Motor neuron (in vitro differentiated cells): ENCODE data around the gene GIMAP1. TPM values are rescaled to one million over a fixed set of nuclear protein-coding genes. Genes with fewer than 3 reads are reported as not detected.

Source experiments
- ATAC-seq, 8 experiments: fragments of 200-7000 bp; cut with Tn5 transposase; replicated peaks in 6 of 8; 2 replicates each; pipeline ENCODE4 v1.8.0; 2021; ENCODE audit warnings: mild to moderate bottlenecking in 8 of 8, moderate library complexity in 8 of 8
- H3K27ac ChIP-seq, 2 donors: fragments of 250-450 bp; sonication (Bioruptor Pico); 2 replicates each; pipeline ENCODE4 v1.9.0; 2021; ENCODE audit warnings: antibody characterized with exemption in 2 of 2, mild to moderate bottlenecking in 2 of 2, moderate library complexity in 1 of 2
- H3K4me1 ChIP-seq, 2 donors: fragments of 250-450 bp; sonication (Bioruptor Pico); replicated peaks in 1 of 2; 2 replicates each; pipeline ENCODE4 v1.6.1; 2021; ENCODE audit warnings: antibody characterized with exemption in 2 of 2, mild to moderate bottlenecking in 2 of 2, moderate library complexity in 1 of 2
- H3K4me3 ChIP-seq, 5 donors: fragments of 250-450 bp; sonication (Bioruptor Pico); 2 replicates each; pipeline ENCODE4 v1.9.0; 2021; ENCODE audit warnings: antibody characterized with exemption in 5 of 5, mild to moderate bottlenecking in 5 of 5, moderate library complexity in 4 of 5
- WGBS, 10 experiments: fragments of 450-650 bp; shearing (Covaris generic); methylation state at CpG; one replicate each; pipeline ENCODE4 v1.0.0; 2022; 5-methylcytosine and 5-hydroxymethylcytosine counted together
- in situ Hi-C, 9 experiments: fragments of 400-800 bp; cut with MboI; loops; one replicate each; pipeline ENCODE4 v1.15.0; 2021; ENCODE audit warnings: low sequenced_read_pairs in 9 of 9, low pct_unique_long_range_greater_than_20kb in 2 of 9; ENCODE audit not compliant: unreplicated experiment in 9 of 9
- total RNA-seq, 8 experiments: library from RNA; unstranded; fragments of 300-600 nt; gene quantifications; 2 replicates each; pipeline versions ENCODE4 v1.2.3 to v1.2.4, GENCODE V29; 2022

The GIMAP1 gene
- total RNA-seq, 8 experiments from 2014 or later, result 0.04 to 0.59 (median 0.40) TPM; not detected in 4

GRCh38 chr7:150744041-150744656, 27.7 kb downstream of the GIMAP1 start:
- 0 to 85% (median 74%) methylated on average over 2 to 6 of the region's 8 CpGs; no CpG with 5 or more reads in 4 of the 10 experiments for WGBS, 10 experiments
- no peak overlapping the region for H3K4me3 ChIP-seq
- H3K4me1 ChIP-seq, result no peaks in the 10 kb centered on the region
- no peak for ATAC-seq
- H3K27ac ChIP-seq, result no peak overlapping the region
- in situ Hi-C loops, result no loop called here

GRCh38 chr7:150745086-150745485, 28.7 kb downstream of the GIMAP1 start:
- in situ Hi-C loops, result no loop called here
- 7 to 100% (median 75%) methylated on average over 1 to 3 of the region's 5 CpGs; no CpG with 5 or more reads in 5 of the 10 experiments for WGBS, 10 experiments
- Histone ChIP-seq H3K4me1 (no peaks in the 10 kb centered on the region), H3K27ac (no peak overlapping the region), H3K4me3 (no peak overlapping the region)
- no peak for ATAC-seq

- WGBS, 10 experiments, result 0 to 100% (median 33%) methylated on average over 1 to 3 of the region's 3 CpGs; no CpG with 5 or more reads in 5 of the 10 experiments
Measured at GRCh38 chr7:150745876-150746275, 29.5 kb downstream of the GIMAP1 start.

GRCh38 chr7:150746921-150747320, 30.5 kb downstream of the GIMAP1 start:
- no peak for ATAC-seq
- H3K27ac ChIP-seq, result no peak overlapping the region
- no peaks in the 10 kb centered on the region for H3K4me1 ChIP-seq
- in situ Hi-C loops, result no loop called here
- 0 to 79% (median 54%) methylated on average over 1 to 6 of the region's 6 CpGs; no CpG with 5 or more reads in 2 of the 10 experiments for WGBS, 10 experiments
- H3K4me3 ChIP-seq, result no peak overlapping the region

More at GRCh38 chr7:150745876-150746275, 29.5 kb downstream of the GIMAP1 start:
- Histone ChIP-seq H3K4me3 (no peak overlapping the region), H3K4me1 (no peaks in the 10 kb centered on the region), H3K27ac (no peak overlapping the region)
- ATAC-seq, result no peak
- in situ Hi-C loops, result no loop called here

- H3K4me3 ChIP-seq, result no peak overlapping the region
- in situ Hi-C loops, result no loop called here
- no peak for ATAC-seq
- no peak overlapping the region for H3K27ac ChIP-seq
- no peaks in the 10 kb centered on the region for H3K4me1 ChIP-seq
- 0 to 100% (median 60%) methylated on average over 1 to 3 of the region's 4 CpGs; no CpG with 5 or more reads in 2 of the 10 experiments for WGBS, 10 experiments
Measured at GRCh38 chr7:150748376-150748775, 32.0 kb downstream of the GIMAP1 start.

- 0 to 100% (median 60%) methylated on average over 1 to 2 of the region's 2 CpGs; no CpG with 5 or more reads in 1 of the 10 experiments for WGBS, 10 experiments
- H3K4me3 ChIP-seq, result no peak overlapping the region
- ATAC-seq, result no peak
- H3K27ac ChIP-seq, result no peak overlapping the region
- in situ Hi-C loops, result loop anchor here in 1 of 9 experiments (25.0 kb wide), 1 partner anchor 314 kb away; no protein-coding TSS in a partner anchor
- H3K4me1 ChIP-seq, result no peaks in the 10 kb centered on the region
Measured at GRCh38 chr7:150751702-150752101, 35.3 kb downstream of the GIMAP1 start.

GRCh38 chr7:150753239-150753638, 36.8 kb downstream of the GIMAP1 start:
- WGBS, 10 experiments, result 0 to 100% (median 60%) methylated on average over 1 to 5 of the region's 6 CpGs; no CpG with 5 or more reads in 3 of the 10 experiments
- H3K4me3 ChIP-seq, result no peak overlapping the region
- in situ Hi-C loops, result loop anchor here in 1 of 9 experiments (25.0 kb wide), 1 partner anchor 316 kb away; no protein-coding TSS in a partner anchor
- no peak overlapping the region for H3K27ac ChIP-seq
- H3K4me1 ChIP-seq, result no peaks in the 10 kb centered on the region
- ATAC-seq, result no peak

GRCh38 chr7:150753826-150754603, 37.6 kb downstream of the GIMAP1 start:
- H3K4me3 ChIP-seq, result no peak overlapping the region
- no peak overlapping the region for H3K27ac ChIP-seq
- in situ Hi-C loops, result loop anchor here in 1 of 9 experiments (25.0 kb wide), 1 partner anchor 317 kb away; no protein-coding TSS in a partner anchor
- 0 to 39% (median 20%) methylated on average over 1 to 3 of the region's 3 CpGs for WGBS, 10 experiments
- H3K4me1 ChIP-seq, result no peaks in the 10 kb centered on the region
- ATAC-seq, result peak in 2 of 8 experiments; percentile 48 to 55

- ATAC-seq, result peak in 2 of 8 experiments; percentile 27 to 57
- in situ Hi-C loops, result loop anchor here in 1 of 9 experiments (25.0 kb wide), 1 partner anchor 318 kb away; no protein-coding TSS in a partner anchor
- Histone ChIP-seq H3K27ac (no peak overlapping the region), H3K4me1 (no peaks in the 10 kb centered on the region), H3K4me3 (no peak overlapping the region)
Measured at GRCh38 chr7:150754951-150755350, 38.5 kb downstream of the GIMAP1 start.

- H3K4me3 ChIP-seq, result no peak overlapping the region
- in situ Hi-C loops, result loop anchor here in 1 of 9 experiments (25.0 kb wide), 1 partner anchor 318 kb away; no protein-coding TSS in a partner anchor
- H3K4me1 ChIP-seq, result no peaks in the 10 kb centered on the region
- no peak overlapping the region for H3K27ac ChIP-seq
- peak in 2 of 8 experiments; percentile 69 to 86 for ATAC-seq
- WGBS, 10 experiments, result 0 to 92% (median 80%) methylated on average over 1 to 4 of the region's 4 CpGs; no CpG with 5 or more reads in 5 of the 10 experiments
Measured at GRCh38 chr7:150755473-150756099, 39.2 kb downstream of the GIMAP1 start.

- Histone ChIP-seq H3K4me1 (no peaks in the 10 kb centered on the region), H3K4me3 (no peak overlapping the region), H3K27ac (no peak overlapping the region)
- ATAC-seq, result no peak
- 0 to 71% (median 51%) methylated on average over 1 to 2 of the region's 3 CpGs; no CpG with 5 or more reads in 6 of the 10 experiments for WGBS, 10 experiments
- in situ Hi-C loops, result loop anchor here in 1 of 9 experiments (25.0 kb wide), 1 partner anchor 319 kb away; no protein-coding TSS in a partner anchor
Measured at GRCh38 chr7:150756166-150756565, 39.8 kb downstream of the GIMAP1 start.

- peak in 1 of 8 experiments; percentile 17 for ATAC-seq
- Histone ChIP-seq H3K4me3 (no peak overlapping the region), H3K27ac (no peak overlapping the region), H3K4me1 (no peaks in the 10 kb centered on the region)
- in situ Hi-C loops, result loop anchor here in 1 of 9 experiments (25.0 kb wide), 1 partner anchor 320 kb away; no protein-coding TSS in a partner anchor
- 67 to 100% (median 80%) methylated on average over 1 of the region's 1 CpG; no CpG with 5 or more reads in 3 of the 10 experiments for WGBS, 10 experiments
Measured at GRCh38 chr7:150756858-150757257, 40.4 kb downstream of the GIMAP1 start.
